ENCODE results near the gene CDS2.

The CDS2 gene

GRCh38 chr20:5154543-5154925 is 27.7 kb downstream of the CDS2 start:
- no peak for DNase-seq

- DNase-seq, result peak; percentile 68
Observed at GRCh38 chr20:5155404-5155803, 28.6 kb downstream of the CDS2 start.

- no peak for DNase-seq
Observed at GRCh38 chr20:5156675-5157448, 30.1 kb downstream of the CDS2 start.

- no peak for DNase-seq
Observed at GRCh38 chr20:5159928-5160327, 33.1 kb downstream of the CDS2 start.

- no peak for DNase-seq
Observed at GRCh38 chr20:5160882-5161281, 34.1 kb downstream of the CDS2 start.

- DNase-seq, result no peak
Observed at GRCh38 chr20:5161536-5162164, 34.8 kb downstream of the CDS2 start.

- DNase-seq, result no peak
Observed at GRCh38 chr20:5164645-5165625, 38.1 kb downstream of the CDS2 start.

GRCh38 chr20:5168651-5169396 is 42.0 kb downstream of the CDS2 start:
- DNase-seq, result no peak

- DNase-seq, result no peak
Observed at GRCh38 chr20:5170341-5170740, 43.5 kb downstream of the CDS2 start.

GRCh38 chr20:5171064-5171789 is 44.4 kb downstream of the CDS2 start:
- no peak for DNase-seq

GRCh38 chr20:5171790-5172164 is 45.0 kb downstream of the CDS2 start:
- peak; percentile 35 for DNase-seq

- DNase-seq, result no peak
Observed at GRCh38 chr20:5172167-5172601, 45.4 kb downstream of the CDS2 start.

- no peak for DNase-seq
Observed at GRCh38 chr20:5172903-5173463, 46.2 kb downstream of the CDS2 start.

GRCh38 chr20:5173751-5174150 is 46.9 kb downstream of the CDS2 start:
- DNase-seq, result no peak

GRCh38 chr20:5177071-5177470 is 50.3 kb downstream of the CDS2 start:
- DNase-seq, result no peak

- DNase-seq, result no peak
Observed at GRCh38 chr20:5178046-5178445, 51.2 kb downstream of the CDS2 start.

GRCh38 chr20:5180421-5180820 is 53.6 kb downstream of the CDS2 start:
- DNase-seq, result no peak

- DNase-seq, result no peak
Observed at GRCh38 chr20:5180933-5181332, 54.1 kb downstream of the CDS2 start.

GRCh38 chr20:5181492-5181891 is 54.7 kb downstream of the CDS2 start:
- DNase-seq, result no peak

GRCh38 chr20:5181958-5182357 is 55.1 kb downstream of the CDS2 start:
- no peak for DNase-seq

GRCh38 chr20:5182615-5183254 is 55.9 kb downstream of the CDS2 start:
- no peak for DNase-seq

All from NCI-H82 (cell line).